GM12878 (cell line): ENCODE measurements around the gene SETBP1. TPM values are rescaled to one million over a fixed set of nuclear protein-coding genes. Genes with fewer than 3 reads are reported as not detected.

Source experiments
- ATAC-seq: fragments of 200-7000 bp; cut with Tn5 transposase; 3 replicates; pipeline ENCODE4 v1.9.1; 2020; ENCODE audit warnings: mild to moderate bottlenecking, moderate library complexity
- BruUV-seq: library from RNA; stranded (reverse); fragments of 400-500 nt; replicated peaks from 2 replicates; lab custom pipeline; 2021; lab: Mats Ljungman, UMichigan
- CTCF ChIA-PET: fragments of 300-600 bp; sonication (Branson Sonifier 250); formaldehyde crosslinking; extraction: SDS; loops from one replicate; lab custom pipeline; 2021; ENCODE audit warnings: inconsistent platforms; lab: Yijun Ruan, JAX
- POLR2A ChIA-PET: fragments of 350-600 bp; formaldehyde crosslinking; extraction: SDS; loops from one replicate; lab custom pipeline; 2021; ENCODE audit warnings: inconsistent platforms; lab: Charles Lee
- RAD21 ChIA-PET: fragments of 300-600 bp; sonication (Branson Sonifier 250); formaldehyde crosslinking; loops from one replicate; lab custom pipeline; 2023; ENCODE audit warnings: antibody characterized with exemption; ENCODE audit not compliant: unreplicated experiment; lab: Charles Lee
- SMC1A ChIA-PET: fragments of 300-600 bp; sonication (Branson Sonifier 250); formaldehyde crosslinking; loops from one replicate; lab custom pipeline; 2023; ENCODE audit not compliant: unreplicated experiment, uncharacterized antibody; lab: Charles Lee
- DNase-seq: peaks from one replicate; pipeline ENCODE4 v3.0.0-alpha.2; 2011; ENCODE audit warnings: low read depth, low spot score
- FAIRE-seq: peaks from 3 replicates; lab custom pipeline; 2011; peaks lifted over from hg19 to GRCh38; lab: Jason Lieb, UNC
- H2AFZ ChIP-seq: 2 replicates; pipeline ENCODE4 v1.6.0; 2011; ENCODE audit warnings: low read depth, low read length, control low read depth; ENCODE audit not compliant: control insufficient read depth
- H3K27ac ChIP-seq: 2 replicates; pipeline ENCODE4 v1.5.1; 2011; ENCODE audit warnings: control low read depth; ENCODE audit not compliant: control insufficient read depth, insufficient read depth
- H3K27me3 ChIP-seq, 2 experiments: replicated peaks in 1 of 2; 2 replicates each; pipeline versions ENCODE4 v1.6.0 to v1.6.1; 2011; ENCODE audit warnings: low read length in 1 of 2; ENCODE audit not compliant: control insufficient read depth in 2 of 2, insufficient read depth in 2 of 2
- H3K36me3 ChIP-seq, 2 experiments: 2 replicates each; pipeline ENCODE4 v1.5.1; 2011; ENCODE audit warnings: low read length in 1 of 2; ENCODE audit not compliant: control insufficient read depth in 2 of 2, insufficient read depth in 2 of 2
- H3K4me1 ChIP-seq: 2 replicates; pipeline ENCODE4 v1.6.1; 2011; ENCODE audit warnings: mild to moderate bottlenecking, low read length, moderate library complexity, mixed read lengths; ENCODE audit not compliant: control insufficient read depth, insufficient read depth
- H3K4me2 ChIP-seq: 2 replicates; pipeline ENCODE4 v1.6.0; 2011; ENCODE audit warnings: control low read depth; ENCODE audit not compliant: control insufficient read depth, insufficient read depth
- H3K4me3 ChIP-seq: fragments of 200-600 bp; sonication (generic); 2 replicates; pipeline ENCODE4 v1.5.1; 2016
- H3K79me2 ChIP-seq: 2 replicates; pipeline ENCODE4 v1.6.0; 2011; ENCODE audit warnings: low read length; ENCODE audit not compliant: control insufficient read depth, insufficient read depth
- H3K9ac ChIP-seq: 2 replicates; pipeline ENCODE4 v1.8.0; 2011; ENCODE audit warnings: low read length, control low read depth, mixed read lengths; ENCODE audit not compliant: control insufficient read depth, insufficient read depth
- H3K9me3 ChIP-seq: replicated peaks from 3 replicates; pipeline ENCODE4 v1.5.1; 2011; ENCODE audit warnings: mild to moderate bottlenecking, low read length; ENCODE audit not compliant: control insufficient read depth, insufficient read depth
- H4K20me1 ChIP-seq: 2 replicates; pipeline ENCODE4 v1.6.0; 2011; ENCODE audit not compliant: control insufficient read depth, insufficient read depth
- ATF7 ChIP-seq: fragments of 450-650 bp; IDR thresholded peaks from 2 replicates; pipeline ENCODE4 v1.6.1; 2016; ENCODE audit warnings: low read depth, mild to moderate bottlenecking
- BMI1 ChIP-seq: fragments of 450-650 bp; IDR thresholded peaks from 2 replicates; pipeline ENCODE4 v1.6.1; 2016; ENCODE audit warnings: mild to moderate bottlenecking, moderate library complexity, borderline replicate concordance
- CEBPB ChIP-seq, 2 experiments: fragments of 150-350 bp in 1 of 2; IDR thresholded peaks; 2 replicates each; pipeline ENCODE4 v1.6.1; 2012 to 2014; ENCODE audit warnings: low read depth in 2 of 2, low read length in 2 of 2, borderline replicate concordance in 1 of 2, inconsistent platforms in 1 of 2
- FOXM1 ChIP-seq: IDR thresholded peaks from 2 replicates; pipeline ENCODE4 v1.6.1; 2012; ENCODE audit warnings: low read depth, mild to moderate bottlenecking, inconsistent platforms, low read length, moderate library complexity
- NFYA ChIP-seq: IDR thresholded peaks from 2 replicates; pipeline ENCODE4 v1.6.1; 2011; ENCODE audit warnings: low read depth, mild to moderate bottlenecking, low read length, improper control_type of control experiment, borderline replicate concordance
- NR2F1 ChIP-seq: fragments of 450-650 bp; conservative IDR thresholded peaks from 2 replicates; pipeline ENCODE4 v1.6.1; 2017; ENCODE audit warnings: mild to moderate bottlenecking
- PAX8 ChIP-seq: fragments of 450-650 bp; IDR thresholded peaks from 2 replicates; pipeline ENCODE4 v1.6.1; 2017; ENCODE audit warnings: mild to moderate bottlenecking, moderate library complexity
- POLR2A ChIP-seq: IDR thresholded peaks from 2 replicates; pipeline ENCODE4 v1.6.1; 2011; ENCODE audit warnings: low read depth, mild to moderate bottlenecking, low read length
- RB1 ChIP-seq: fragments of 450-650 bp; formaldehyde crosslinking; IDR thresholded peaks from 2 replicates; pipeline ENCODE4 v1.6.1; 2017; ENCODE audit warnings: mild to moderate bottlenecking, borderline replicate concordance
- RCOR1 ChIP-seq: conservative IDR thresholded peaks from 2 replicates; pipeline ENCODE4 v1.6.1; 2012; ENCODE audit warnings: low read depth, low read length, improper control_type of control experiment
- SPI1 ChIP-seq: IDR thresholded peaks from 2 replicates; pipeline ENCODE4 v1.6.1; 2011; ENCODE audit warnings: low read depth, mild to moderate bottlenecking, low read length, moderate library complexity, borderline replicate concordance; ENCODE audit not compliant: insufficient read depth
- STAT1 ChIP-seq: fragments of 450-650 bp; conservative IDR thresholded peaks from 2 replicates; pipeline ENCODE4 v1.6.1; 2014; ENCODE audit warnings: antibody characterized with exemption, mild to moderate bottlenecking
- TCF7 ChIP-seq: IDR thresholded peaks from 2 replicates; pipeline ENCODE4 v1.6.1; 2014; ENCODE audit warnings: antibody characterized with exemption, borderline replicate concordance
- YY1 ChIP-seq: IDR thresholded peaks from 2 replicates; pipeline ENCODE4 v1.6.1; 2011; ENCODE audit warnings: low read depth, mild to moderate bottlenecking, low read length
- in situ Hi-C: fragments of 300-500 bp; cut with MboI; formaldehyde crosslinking; loops from 9 replicates; pipeline ENCODE4 v1.14.3; 2018; ENCODE audit warnings: mixed read lengths
- intact Hi-C: fragments of 100-400 bp; cut with micrococcal nuclease; formaldehyde crosslinking; loops from one replicate; pipeline ENCODE4 v1.14.2; 2022; ENCODE audit not compliant: unreplicated experiment
- polyA plus RNA-seq, 11 experiments: library from polyadenylated mRNA; depleted of rRNA in 4 of 11; unstranded in 6 of 11; stranded (reverse) in 5 of 11; fragments of >200 nt; fragmentation: Nextera tagmentation in 4 of 11; fragmentation: Illumina TruSeq in 1 of 11; extraction: Ambion mirVana in 4 of 11; extraction: Trizol in 1 of 11; gene quantifications; 1 replicate in 1 of 11; 2 replicates in 10 of 11; pipeline versions ENCODE4 v1.2.1 to v1.2.3, GENCODE V29; 2011 to 2016; ENCODE audit warnings: inconsistent platforms in 2 of 11, missing spikeins in 2 of 11, low read depth in 1 of 11
- total RNA-seq, 4 experiments: library from RNA; depleted of rRNA in 3 of 4; stranded (reverse); fragments of >200 nt in 3 of 4; fragmentation: Illumina TruSeq in 1 of 4; extraction: Trizol in 1 of 4; gene quantifications; 2 replicates each; pipeline versions ENCODE4 v1.2.1 to v1.2.3, GENCODE V29; 2013 to 2021
- TF ChIP-seq, protein P1 (sequence below): fragments of 450-650 bp; IDR thresholded peaks from 2 replicates; pipeline ENCODE4 v1.6.1; 2017; ENCODE audit warnings: mild to moderate bottlenecking, moderate library complexity
- TF ChIP-seq, protein P2 (sequence below): fragments of 450-650 bp; IDR thresholded peaks from 2 replicates; pipeline ENCODE4 v1.6.1; 2017; ENCODE audit warnings: mild to moderate bottlenecking, low read depth, inconsistent platforms; ENCODE audit not compliant: poor library complexity, severe bottlenecking
- TF ChIP-seq, protein P3 (sequence below): fragments of 450-650 bp; conservative IDR thresholded peaks from 2 replicates; pipeline ENCODE4 v1.6.1; 2017; ENCODE audit warnings: mild to moderate bottlenecking, moderate library complexity

SETBP1 gene
- total and polyA plus RNA-seq, 10 of the 15 experiments (the other 5 are each of a cell fraction or from before 2014, with no cell fraction given), result 0.99 to 29.7 (median 8.3) TPM

DNA sequence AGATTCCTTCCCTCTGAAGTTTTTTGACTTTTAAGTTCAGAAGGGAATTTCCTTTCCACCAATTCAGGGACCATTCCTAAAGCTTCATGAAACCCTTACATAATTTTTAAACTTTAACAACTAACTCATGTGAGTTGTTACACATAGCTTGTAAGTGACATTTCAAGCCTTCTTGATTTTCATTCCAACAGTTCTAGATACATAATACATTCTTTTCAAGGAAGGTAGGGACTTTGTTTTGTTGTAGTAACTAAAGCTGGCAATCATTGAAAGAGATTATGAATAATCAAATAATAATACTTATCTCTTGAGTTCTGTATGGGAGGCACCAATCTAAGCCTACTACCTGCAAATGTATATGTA is 45.4 kb downstream of the SETBP1 start:
- ChIA-PET CTCF (interaction anchor here (0.7 to 4.2 kb wide), 14 partner anchors 11 to 379 kb away, joined by 3 to 22 read pairs (median 4); partner anchors contain the start of gene SETBP1), SMC1A (interaction anchor here (0.8 to 13.7 kb wide), 23 partner anchors 9 to 487 kb away, joined by 3 to 216 read pairs (median 4); partner anchors contain the start of gene SETBP1), POLR2A (interaction anchor here (1.0 to 3.1 kb wide), 7 partner anchors 21 to 71 kb away, joined by 3 to 12 read pairs (median 4); no protein-coding TSS in a partner anchor), RAD21 (interaction anchor here (0.6 to 6.6 kb wide), 14 partner anchors 9 to 186 kb away, joined by 3 to 63 read pairs (median 4); partner anchors contain the start of gene SETBP1)
- no peak for DNase-seq
- H4K20me1 ChIP-seq, result no peaks in the 10 kb centered on the region
- no peak for FAIRE-seq
- no peaks in the 10 kb centered on the region for H3K9me3 ChIP-seq
- H3K4me3 ChIP-seq, result peak overlapping the region; percentile 33; the same call in 1 of the 2 replicates
- peak overlapping the region; percentile 82 for H3K4me2 ChIP-seq
- no TSS peak for BruUV-seq
- H3K79me2 ChIP-seq, result no peaks in the 10 kb centered on the region
- no peaks in the 10 kb centered on the region for H3K36me3 ChIP-seq
- TF ChIP-seq BMI1, result 0 out of 2 replicates have a peak, but pooled peaks have one; percentile 3
- no peak for TF ChIP-seq ATF7
- no peak; the same call in 1 of the 2 replicates for TF ChIP-seq FOXM1
- TF ChIP-seq STAT1, result no peak
- no peak for TF ChIP-seq POLR2A
- TF ChIP-seq RCOR1, result 0 out of 2 replicates have a peak, but pooled peaks have one; percentile 5
- TF ChIP-seq NFYA, result no peak
- TF ChIP-seq YY1, result no peak
- TF ChIP-seq RB1, result no peak
- TF ChIP-seq, protein P1, sequence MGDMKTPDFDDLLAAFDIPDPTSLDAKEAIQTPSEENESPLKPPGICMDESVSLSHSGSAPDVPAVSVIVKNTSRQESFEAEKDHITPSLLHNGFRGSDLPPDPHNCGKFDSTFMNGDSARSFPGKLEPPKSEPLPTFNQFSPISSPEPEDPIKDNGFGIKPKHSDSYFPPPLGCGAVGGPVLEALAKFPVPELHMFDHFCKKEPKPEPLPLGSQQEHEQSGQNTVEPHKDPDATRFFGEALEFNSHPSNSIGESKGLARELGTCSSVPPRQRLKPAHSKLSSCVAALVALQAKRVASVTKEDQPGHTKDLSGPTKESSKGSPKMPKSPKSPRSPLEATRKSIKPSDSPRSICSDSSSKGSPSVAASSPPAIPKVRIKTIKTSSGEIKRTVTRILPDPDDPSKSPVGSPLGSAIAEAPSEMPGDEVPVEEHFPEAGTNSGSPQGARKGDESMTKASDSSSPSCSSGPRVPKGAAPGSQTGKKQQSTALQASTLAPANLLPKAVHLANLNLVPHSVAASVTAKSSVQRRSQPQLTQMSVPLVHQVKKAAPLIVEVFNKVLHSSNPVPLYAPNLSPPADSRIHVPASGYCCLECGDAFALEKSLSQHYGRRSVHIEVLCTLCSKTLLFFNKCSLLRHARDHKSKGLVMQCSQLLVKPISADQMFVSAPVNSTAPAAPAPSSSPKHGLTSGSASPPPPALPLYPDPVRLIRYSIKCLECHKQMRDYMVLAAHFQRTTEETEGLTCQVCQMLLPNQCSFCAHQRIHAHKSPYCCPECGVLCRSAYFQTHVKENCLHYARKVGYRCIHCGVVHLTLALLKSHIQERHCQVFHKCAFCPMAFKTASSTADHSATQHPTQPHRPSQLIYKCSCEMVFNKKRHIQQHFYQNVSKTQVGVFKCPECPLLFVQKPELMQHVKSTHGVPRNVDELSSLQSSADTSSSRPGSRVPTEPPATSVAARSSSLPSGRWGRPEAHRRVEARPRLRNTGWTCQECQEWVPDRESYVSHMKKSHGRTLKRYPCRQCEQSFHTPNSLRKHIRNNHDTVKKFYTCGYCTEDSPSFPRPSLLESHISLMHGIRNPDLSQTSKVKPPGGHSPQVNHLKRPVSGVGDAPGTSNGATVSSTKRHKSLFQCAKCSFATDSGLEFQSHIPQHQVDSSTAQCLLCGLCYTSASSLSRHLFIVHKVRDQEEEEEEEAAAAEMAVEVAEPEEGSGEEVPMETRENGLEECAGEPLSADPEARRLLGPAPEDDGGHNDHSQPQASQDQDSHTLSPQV, result no peak
- 0 out of 4 replicates have a peak, but pooled peaks of 1 of the 2 experiments have one; percentile 12 for TF ChIP-seq CEBPB (IDR thresholded peaks at IDR 0.05; ENCODE audit: borderline replicate concordance in 1 of 2, low read depth in 2 of 2, low read length in 2 of 2)
- TF ChIP-seq, protein P2, sequence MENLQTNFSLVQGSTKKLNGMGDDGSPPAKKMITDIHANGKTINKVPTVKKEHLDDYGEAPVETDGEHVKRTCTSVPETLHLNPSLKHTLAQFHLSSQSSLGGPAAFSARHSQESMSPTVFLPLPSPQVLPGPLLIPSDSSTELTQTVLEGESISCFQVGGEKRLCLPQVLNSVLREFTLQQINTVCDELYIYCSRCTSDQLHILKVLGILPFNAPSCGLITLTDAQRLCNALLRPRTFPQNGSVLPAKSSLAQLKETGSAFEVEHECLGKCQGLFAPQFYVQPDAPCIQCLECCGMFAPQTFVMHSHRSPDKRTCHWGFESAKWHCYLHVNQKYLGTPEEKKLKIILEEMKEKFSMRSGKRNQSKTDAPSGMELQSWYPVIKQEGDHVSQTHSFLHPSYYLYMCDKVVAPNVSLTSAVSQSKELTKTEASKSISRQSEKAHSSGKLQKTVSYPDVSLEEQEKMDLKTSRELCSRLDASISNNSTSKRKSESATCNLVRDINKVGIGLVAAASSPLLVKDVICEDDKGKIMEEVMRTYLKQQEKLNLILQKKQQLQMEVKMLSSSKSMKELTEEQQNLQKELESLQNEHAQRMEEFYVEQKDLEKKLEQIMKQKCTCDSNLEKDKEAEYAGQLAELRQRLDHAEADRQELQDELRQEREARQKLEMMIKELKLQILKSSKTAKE, result no peak
- no peak for TF ChIP-seq PAX8
- TF ChIP-seq TCF7, result no peak
- TF ChIP-seq SPI1, result no peak
- no peak for TF ChIP-seq NR2F1
- TF ChIP-seq, protein P3, sequence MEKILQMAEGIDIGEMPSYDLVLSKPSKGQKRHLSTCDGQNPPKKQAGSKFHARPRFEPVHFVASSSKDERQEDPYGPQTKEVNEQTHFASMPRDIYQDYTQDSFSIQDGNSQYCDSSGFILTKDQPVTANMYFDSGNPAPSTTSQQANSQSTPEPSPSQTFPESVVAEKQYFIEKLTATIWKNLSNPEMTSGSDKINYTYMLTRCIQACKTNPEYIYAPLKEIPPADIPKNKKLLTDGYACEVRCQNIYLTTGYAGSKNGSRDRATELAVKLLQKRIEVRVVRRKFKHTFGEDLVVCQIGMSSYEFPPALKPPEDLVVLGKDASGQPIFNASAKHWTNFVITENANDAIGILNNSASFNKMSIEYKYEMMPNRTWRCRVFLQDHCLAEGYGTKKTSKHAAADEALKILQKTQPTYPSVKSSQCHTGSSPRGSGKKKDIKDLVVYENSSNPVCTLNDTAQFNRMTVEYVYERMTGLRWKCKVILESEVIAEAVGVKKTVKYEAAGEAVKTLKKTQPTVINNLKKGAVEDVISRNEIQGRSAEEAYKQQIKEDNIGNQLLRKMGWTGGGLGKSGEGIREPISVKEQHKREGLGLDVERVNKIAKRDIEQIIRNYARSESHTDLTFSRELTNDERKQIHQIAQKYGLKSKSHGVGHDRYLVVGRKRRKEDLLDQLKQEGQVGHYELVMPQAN, result no peak
- peak overlapping the region; percentile 25 for H3K9ac ChIP-seq
- peak overlapping the region; percentile 35 for H3K27ac ChIP-seq
- in situ Hi-C loops (no loop called here), intact Hi-C loops (no loop called here)
- no peaks in the 10 kb centered on the region for H3K27me3 ChIP-seq
- H2AFZ ChIP-seq, result no peak overlapping the region; the same call in 1 of the 2 replicates
- peaks cover 78% of the 10 kb centered on the region for H3K4me1 ChIP-seq
- no peak for ATAC-seq
